CD14-positive monocyte (primary cell): ENCODE measurements around the gene PTPN9. TPM values are rescaled to one million over a fixed set of nuclear protein-coding genes. Genes with fewer than 3 reads are reported as not detected.
A peak's percentile ranks its signal among the peaks of the same experiment; 100 is the strongest.

Experiments used
- DNase-seq, 3 donors: peaks; one replicate each; pipeline ENCODE4 v3.0.0-alpha.2; 2011 to 2022
- H2AFZ ChIP-seq: 2 replicates; pipeline ENCODE4 v1.6.0; 2012; ENCODE audit warnings: mild to moderate bottlenecking, low read depth, low read length, inconsistent platforms; ENCODE audit not compliant: insufficient read depth, poor library complexity, severe bottlenecking
- H3K27ac ChIP-seq, 2 donors: 1 replicate in 1 of 2; 2 replicates in 1 of 2; pipeline ENCODE4 v1.5.1; 2012 to 2013; ENCODE audit warnings: low read length in 2 of 2, control low read depth in 1 of 2, inconsistent platforms in 1 of 2, low read depth in 1 of 2, mild to moderate bottlenecking in 1 of 2
- H3K27me3 ChIP-seq, 2 donors: one replicate each; pipeline versions ENCODE4 v1.6.0 to v1.6.1; 2011 to 2013; ENCODE audit warnings: low read length in 2 of 2; ENCODE audit not compliant: control insufficient read depth in 2 of 2, insufficient read depth in 2 of 2
- H3K36me3 ChIP-seq, 2 donors: replicated peaks in 1 of 2; 1 replicate in 1 of 2; 2 replicates in 1 of 2; pipeline versions ENCODE4 v1.5.1 to v1.6.1; 2012 to 2013; ENCODE audit warnings: low read length in 2 of 2, control low read depth in 1 of 2, inconsistent platforms in 1 of 2, mild to moderate bottlenecking in 1 of 2; ENCODE audit not compliant: insufficient read depth in 2 of 2, control insufficient read depth in 1 of 2
- H3K4me1 ChIP-seq, 2 donors: 1 replicate in 1 of 2; 2 replicates in 1 of 2; pipeline versions ENCODE4 v1.5.1 to v1.6.1; 2012 to 2013; ENCODE audit warnings: low read length in 2 of 2, control low read depth in 1 of 2, inconsistent platforms in 1 of 2, mild to moderate bottlenecking in 1 of 2, moderate library complexity in 1 of 2; ENCODE audit not compliant: insufficient read depth in 2 of 2, control insufficient read depth in 1 of 2
- H3K4me2 ChIP-seq: replicated peaks from 2 replicates; pipeline ENCODE3; 2012; ENCODE audit warnings: low read length, moderate library complexity, mild to moderate bottlenecking; ENCODE audit not compliant: poor library complexity, severe bottlenecking; ENCODE audit errors: extremely low read depth
- H3K4me3 ChIP-seq, 3 experiments: fragments of 200-600 bp in 1 of 3; sonication (generic) in 1 of 3; replicated peaks in 1 of 3; 1 replicate in 2 of 3; 2 replicates in 1 of 3; pipeline ENCODE4 v1.5.1; 2011 to 2013; ENCODE audit warnings: low read length in 3 of 3, mild to moderate bottlenecking in 3 of 3, control low read depth in 2 of 3, low read depth in 2 of 3, inconsistent platforms in 1 of 3, moderate library complexity in 1 of 3
- H3K79me2 ChIP-seq: 2 replicates; pipeline ENCODE4 v1.6.0; 2012; ENCODE audit warnings: mild to moderate bottlenecking, control low read depth, inconsistent platforms, low read length, moderate library complexity; ENCODE audit not compliant: insufficient read depth
- H3K9ac ChIP-seq: 2 replicates; pipeline ENCODE4 v1.6.0; 2017; ENCODE audit warnings: low read length, mild to moderate bottlenecking; ENCODE audit not compliant: insufficient read depth, poor library complexity, severe bottlenecking
- H3K9me3 ChIP-seq, 2 donors: replicated peaks in 1 of 2; 1 replicate in 1 of 2; 2 replicates in 1 of 2; pipeline versions ENCODE4 v1.5.1 to v1.6.1; 2012 to 2013; ENCODE audit warnings: low read length in 2 of 2, control low read depth in 1 of 2; ENCODE audit not compliant: control insufficient read depth in 1 of 2, insufficient read depth in 1 of 2
- H4K20me1 ChIP-seq: 2 replicates; pipeline ENCODE4 v1.6.0; 2012; ENCODE audit warnings: mild to moderate bottlenecking, low read length, control low read depth, moderate library complexity; ENCODE audit not compliant: insufficient read depth
- H3K27ac Mint-ChIP-seq, 7 donors: one replicate each; pipeline ENCODE4 v1.8.0; 2020; ENCODE audit warnings: mild to moderate bottlenecking in 7 of 7, mixed read lengths in 7 of 7, moderate library complexity in 6 of 7, inconsistent platforms in 2 of 7
- H3K27me3 Mint-ChIP-seq, 3 donors: one replicate each; pipeline ENCODE4 v1.8.0; 2021 to 2022; ENCODE audit warnings: low read depth in 3 of 3, mild to moderate bottlenecking in 3 of 3, mixed read lengths in 3 of 3, moderate library complexity in 3 of 3, inconsistent platforms in 1 of 3
- H3K36me3 Mint-ChIP-seq, 2 donors: one replicate each; pipeline ENCODE4 v1.8.0; 2020; ENCODE audit warnings: mixed read lengths in 2 of 2, inconsistent platforms in 1 of 2, mild to moderate bottlenecking in 1 of 2
- H3K4me1 Mint-ChIP-seq: one replicate; pipeline ENCODE4 v1.8.0; 2020; ENCODE audit warnings: mild to moderate bottlenecking, mixed read lengths
- H3K4me3 Mint-ChIP-seq, 2 donors: one replicate each; pipeline ENCODE4 v1.8.0; 2020; ENCODE audit warnings: mild to moderate bottlenecking in 2 of 2, mixed read lengths in 2 of 2, moderate library complexity in 1 of 2
- H3K9me3 Mint-ChIP-seq, 7 donors: one replicate each; pipeline ENCODE4 v1.8.0; 2020 to 2022; ENCODE audit warnings: mixed read lengths in 7 of 7, mild to moderate bottlenecking in 6 of 7, moderate library complexity in 6 of 7, inconsistent platforms in 2 of 7
- CTCF ChIP-seq: fragments of 200-600 bp; IDR thresholded peaks from one replicate; pipeline ENCODE4 v1.8.0; 2022; ENCODE audit warnings: antibody characterized with exemption, mild to moderate bottlenecking
- WGBS: methylation state at CpG from one replicate; pipeline ENCODE4 v1.1.5; 2013; ENCODE audit warnings: missing lambda C conversion rate; ENCODE audit not compliant: insufficient coverage; 5-methylcytosine and 5-hydroxymethylcytosine counted together
- intact Hi-C, 2 donors: fragments of 100-400 bp; cut with micrococcal nuclease; formaldehyde crosslinking; loops; one replicate each; pipeline versions ENCODE4 v1.15.0 to v1.15.1; 2023
- polyA plus RNA-seq, 3 donors: library from polyadenylated mRNA; depleted of rRNA in 1 of 3; unstranded in 2 of 3; stranded (reverse) in 1 of 3; fragments of 300-500 nt in 2 of 3; fragments of >200 nt in 1 of 3; fragmentation: Illumina TruSeq in 2 of 3; gene quantifications; 1 replicate in 2 of 3; 2 replicates in 1 of 3; pipeline ENCODE4 v1.2.3, GENCODE V29; 2012 to 2021

PTPN9 gene
- polyA plus RNA-seq, 3 donors: 21.1 to 40.1 (median 28.0) TPM

- no peaks in the 10 kb centered on the region for H3K27me3 Mint-ChIP-seq
- no peak for TF ChIP-seq CTCF
- H3K27me3 ChIP-seq: no peaks in the 10 kb centered on the region
- peak overlapping the region in 1 of 2 donors; percentile 50 for H3K27ac ChIP-seq
- H3K79me2 ChIP-seq: no peaks in the 10 kb centered on the region
- peaks cover 77 to 92% of the 10 kb centered on the region in 2 donors for H3K36me3 Mint-ChIP-seq
- no peak overlapping the region for H3K4me3 ChIP-seq
- no peak overlapping the region for H3K9ac ChIP-seq
- peaks cover 71 to 96% of the 10 kb centered on the region in 2 donors for H3K36me3 ChIP-seq
- intact Hi-C loops: no loop called here
- WGBS: no CpG with 5 or more reads among the region's 2 CpGs
- DNase-seq: no peak
- no peaks in the 10 kb centered on the region for H3K9me3 ChIP-seq
- H2AFZ ChIP-seq: no peak overlapping the region
- H3K4me3 Mint-ChIP-seq: no peak overlapping the region
- H3K9me3 Mint-ChIP-seq: peaks cover 0 to under 1% (median 0%) of the 10 kb centered on the region in 7 donors
- H3K27ac Mint-ChIP-seq: peak overlapping the region in 6 of 7 donors; percentile 13 to 71 (median 56)
- peaks cover 6% of the 10 kb centered on the region for H3K4me1 Mint-ChIP-seq
- H3K4me2 ChIP-seq: no peak overlapping the region
- H3K4me1 ChIP-seq: peaks cover 0 to 6% of the 10 kb centered on the region in 2 donors
- peaks cover 7% of the 10 kb centered on the region for H4K20me1 ChIP-seq
Observed at GRCh38 chr15:75468913-75469598, 110.1 kb downstream of the PTPN9 start.

- Histone ChIP-seq H4K20me1 (no peaks in the 10 kb centered on the region), H3K27ac (no peak overlapping the region), H3K9me3 (no peaks in the 10 kb centered on the region), H3K4me3 (no peak overlapping the region), H3K79me2 (peaks cover under 1% of the 10 kb centered on the region), H3K4me1 (peaks cover 7 to 9% of the 10 kb centered on the region in 2 donors), H3K36me3 (peaks cover 2 to 24% of the 10 kb centered on the region in 2 donors), H3K27me3 (no peaks in the 10 kb centered on the region), H2AFZ (no peak overlapping the region), H3K9ac (no peak overlapping the region), H3K4me2 (no peak overlapping the region)
- no peak for DNase-seq
- Mint-ChIP-seq H3K27me3 (peaks cover 0 to 2% (median 1%) of the 10 kb centered on the region in 3 donors), H3K9me3 (peaks cover 0 to 2% (median 0%) of the 10 kb centered on the region in 7 donors), H3K4me3 (no peak overlapping the region), H3K27ac (no peak overlapping the region), H3K4me1 (peaks cover 10% of the 10 kb centered on the region), H3K36me3 (peaks cover 9 to 14% of the 10 kb centered on the region in 2 donors)
- intact Hi-C loops: no loop called here
- no peak for TF ChIP-seq CTCF
- WGBS: 90% methylated on average over 3 of the region's 4 CpGs
Observed at GRCh38 chr15:75460646-75461045, 118.5 kb downstream of the PTPN9 start.
